ENCODE results near the gene ANP32B. TPM values are rescaled to one million over a fixed set of nuclear protein-coding genes. Genes with fewer than 3 reads are reported as not detected.
"Not testable (repeated sequence)": the region's sequence is repeated elsewhere in the genome, so short reads cannot be mapped to it uniquely, and the experiment has no call there.

Gene ANP32B
- total RNA-seq, 1 donor from 2014 or later, result 47.0 TPM

- intact Hi-C loops (cut with DNase I), result no loop called here
- ATAC-seq (ENCODE audit: poor library complexity), result no peak
- DNase-seq, result no peak
Observed at GRCh38 chr9:98010445-98010844, 27.3 kb downstream of the ANP32B start.

GRCh38 chr9:98011122-98011521 lies 28.0 kb downstream of the ANP32B start:
- DNase-seq, result no peak
- intact Hi-C loops (cut with DNase I), result no loop called here
- ATAC-seq (ENCODE audit: poor library complexity), result no peak

- ATAC-seq (ENCODE audit: poor library complexity) (no peak), DNase-seq (no peak)
- intact Hi-C loops (cut with DNase I), result no loop called here
Observed at GRCh38 chr9:98016137-98016680, 33.1 kb downstream of the ANP32B start.

GRCh38 chr9:98017306-98017705 lies 34.2 kb downstream of the ANP32B start:
- intact Hi-C loops (cut with DNase I), result no loop called here
- DNase-seq, result no peak
- peak; percentile 40 for ATAC-seq (ENCODE audit: poor library complexity)

GRCh38 chr9:98018347-98018746 lies 35.2 kb downstream of the ANP32B start:
- DNase-seq (no peak), ATAC-seq (ENCODE audit: poor library complexity) (peak; percentile 61)
- intact Hi-C loops (cut with DNase I), result no loop called here

- no peak for ATAC-seq (ENCODE audit: poor library complexity)
- intact Hi-C loops (cut with DNase I), result no loop called here
- no peak for DNase-seq
Observed at GRCh38 chr9:98019098-98019497, 36.0 kb downstream of the ANP32B start.

- intact Hi-C loops (cut with DNase I), result not testable (repeated sequence)
Observed at GRCh38 chr9:98019869-98020268, 36.7 kb downstream of the ANP32B start.

GRCh38 chr9:98020476-98021145 lies 37.5 kb downstream of the ANP32B start:
- ATAC-seq (ENCODE audit: poor library complexity), result no peak
- DNase-seq, result no peak
- intact Hi-C loops (cut with DNase I), result no loop called here

More at GRCh38 chr9:98019869-98020268, 36.7 kb downstream of the ANP32B start:
- ATAC-seq (ENCODE audit: poor library complexity); DNase-seq: not testable (repeated sequence)

GRCh38 chr9:98021306-98022040 lies 38.3 kb downstream of the ANP32B start:
- ATAC-seq (ENCODE audit: poor library complexity) (peak; percentile 91), DNase-seq (peak; percentile 75)
- intact Hi-C loops (cut with DNase I), result no loop called here

- DNase-seq (no peak), ATAC-seq (ENCODE audit: poor library complexity) (no peak)
- intact Hi-C loops (cut with DNase I), result no loop called here
Observed at GRCh38 chr9:98022447-98022846, 39.3 kb downstream of the ANP32B start.

GRCh38 chr9:98024702-98025101 lies 41.6 kb downstream of the ANP32B start:
- intact Hi-C loops (cut with DNase I), result no loop called here
- DNase-seq (no peak), ATAC-seq (ENCODE audit: poor library complexity) (no peak)

- ATAC-seq (ENCODE audit: poor library complexity) (no peak), DNase-seq (no peak)
- intact Hi-C loops (cut with DNase I), result no loop called here
Observed at GRCh38 chr9:98031169-98031568, 48.0 kb downstream of the ANP32B start.

- ATAC-seq (ENCODE audit: poor library complexity) (no peak), DNase-seq (no peak)
- intact Hi-C loops (cut with DNase I), result no loop called here
Observed at GRCh38 chr9:98031935-98032334, 48.8 kb downstream of the ANP32B start.

GRCh38 chr9:98034593-98035546 lies 51.7 kb downstream of the ANP32B start:
- peak; percentile 85 for DNase-seq
- intact Hi-C loops (cut with DNase I), result loop anchor here (5.0 kb wide), 2 partner anchors 53 to 113 kb away; partner anchors contain the start of genes ANP32B and TRMO

GRCh38 chr9:98037357-98037756 lies 54.2 kb downstream of the ANP32B start:
- peak; percentile 90 for ATAC-seq (ENCODE audit: poor library complexity)

More at GRCh38 chr9:98034593-98035546, 51.7 kb downstream of the ANP32B start:
- ATAC-seq (ENCODE audit: poor library complexity), result peak; percentile 88

GRCh38 chr9:98038958-98039357 lies 55.8 kb downstream of the ANP32B start:
- DNase-seq, result no peak
- ATAC-seq (ENCODE audit: poor library complexity), result no peak
- intact Hi-C loops (cut with DNase I), result loop anchor here (5.0 kb wide), 2 partner anchors 57 to 117 kb away; partner anchors contain the start of genes ANP32B and TRMO

More at GRCh38 chr9:98037357-98037756, 54.2 kb downstream of the ANP32B start:
- intact Hi-C loops (cut with DNase I), result loop anchor here (5.0 kb wide), 2 partner anchors 55 to 115 kb away; partner anchors contain the start of genes ANP32B and TRMO
- DNase-seq, result peak; percentile 57

GRCh38 chr9:98039607-98040017 lies 56.5 kb downstream of the ANP32B start:
- intact Hi-C loops (cut with DNase I), result loop anchor here (5.0 kb wide), 2 partner anchors 57 to 117 kb away; partner anchors contain the start of genes ANP32B and TRMO
- ATAC-seq (ENCODE audit: poor library complexity), result no peak
- DNase-seq, result no peak

GRCh38 chr9:98040212-98040611 lies 57.1 kb downstream of the ANP32B start:
- no peak for ATAC-seq (ENCODE audit: poor library complexity)
- intact Hi-C loops (cut with DNase I), result no loop called here
- DNase-seq, result no peak

All from Right ventricle myocardium superior (tissue), 1 donor.